Activated naive CD8-positive, alpha-beta T cell treated with anti-CD3 and anti-CD28 coated beads, Interleukin-2, amount 50 U/mL, for 24 hours (primary cell): ENCODE measurements around the gene RPS6KA5.
"Not testable (repeated sequence)": the region's sequence is repeated elsewhere in the genome, so short reads cannot be mapped to it uniquely, and the experiment has no call there.

Source experiments
- ATAC-seq: fragments of 150-1000 bp; cut with Tn5 transposase; one replicate; pipeline ENCODE4 v1.10.0; 2021
- DNase-seq: peaks from one replicate; pipeline ENCODE4 v3.0.0; 2021
- H3K27ac Mint-ChIP-seq: one replicate; pipeline ENCODE4 v1.8.0; 2021; ENCODE audit warnings: mild to moderate bottlenecking, mixed read lengths
- H3K27me3 Mint-ChIP-seq: one replicate; pipeline ENCODE4 v1.8.0; 2021; ENCODE audit warnings: mixed read lengths
- H3K36me3 Mint-ChIP-seq: one replicate; pipeline ENCODE4 v1.8.0; 2021; ENCODE audit warnings: low read depth, mixed read lengths
- H3K4me1 Mint-ChIP-seq: one replicate; pipeline ENCODE4 v1.8.0; 2021; ENCODE audit warnings: mixed read lengths
- H3K4me3 Mint-ChIP-seq: one replicate; pipeline ENCODE4 v1.8.0; 2021; ENCODE audit warnings: mild to moderate bottlenecking, moderate library complexity, mixed read lengths
- H3K9me3 Mint-ChIP-seq: one replicate; pipeline ENCODE4 v1.8.0; 2021; ENCODE audit warnings: mixed read lengths

RPS6KA5 gene

DNA sequence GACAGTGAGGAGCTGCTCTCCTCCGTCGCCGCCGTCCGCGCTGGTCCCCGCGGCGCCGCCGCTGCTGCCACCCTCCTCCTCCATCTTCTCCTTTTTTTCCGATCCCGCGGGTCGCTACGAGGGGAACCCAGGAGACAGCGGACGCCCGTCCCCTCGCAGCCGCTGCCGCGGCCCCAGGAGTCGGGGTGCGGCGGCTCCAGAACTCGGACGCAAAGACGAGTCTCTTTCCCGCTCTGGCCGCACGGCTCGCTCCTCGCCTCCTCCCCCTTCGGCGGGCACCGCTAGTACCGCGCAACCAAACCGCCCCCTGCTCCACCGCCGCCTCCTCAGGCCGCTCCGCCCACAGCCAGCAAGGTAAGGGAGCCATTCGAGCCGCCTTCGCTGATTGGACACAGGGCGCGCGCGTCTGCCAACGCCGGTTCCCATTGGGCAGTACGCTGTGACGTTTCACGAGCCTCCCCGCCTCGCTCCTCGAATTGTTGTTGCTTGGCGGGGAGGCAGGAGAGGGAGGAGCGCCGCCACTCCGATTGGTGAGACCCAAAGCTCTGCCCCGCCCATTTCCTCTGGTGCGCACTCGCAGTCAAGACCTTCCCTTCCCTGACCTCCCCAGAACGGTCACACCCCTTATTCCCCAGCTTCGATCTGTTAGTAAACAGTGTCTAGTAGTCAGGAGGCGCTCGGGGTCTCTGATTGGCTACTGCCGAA, at the start of gene RPS6KA5:
Gene RPS6KA5 (minus strand): TSS at position 291 of the 705 bp plus-strand sequence. CDS start 207 bp downstream, at position 84.
- H3K9me3 Mint-ChIP-seq, result peaks cover 9% of the 10 kb centered on the region
- ATAC-seq (peak; percentile 89), DNase-seq (peak; percentile 99)
- no peaks in the 10 kb centered on the region for H3K36me3 Mint-ChIP-seq
- H3K4me1 Mint-ChIP-seq, result peaks cover 46% of the 10 kb centered on the region
- peak within 1 kb of the TSS; percentile 82 for H3K4me3 Mint-ChIP-seq
- no peaks in the 10 kb centered on the region for H3K27me3 Mint-ChIP-seq
- H3K27ac Mint-ChIP-seq, result peak within 1 kb of the TSS; percentile 36

DNA sequence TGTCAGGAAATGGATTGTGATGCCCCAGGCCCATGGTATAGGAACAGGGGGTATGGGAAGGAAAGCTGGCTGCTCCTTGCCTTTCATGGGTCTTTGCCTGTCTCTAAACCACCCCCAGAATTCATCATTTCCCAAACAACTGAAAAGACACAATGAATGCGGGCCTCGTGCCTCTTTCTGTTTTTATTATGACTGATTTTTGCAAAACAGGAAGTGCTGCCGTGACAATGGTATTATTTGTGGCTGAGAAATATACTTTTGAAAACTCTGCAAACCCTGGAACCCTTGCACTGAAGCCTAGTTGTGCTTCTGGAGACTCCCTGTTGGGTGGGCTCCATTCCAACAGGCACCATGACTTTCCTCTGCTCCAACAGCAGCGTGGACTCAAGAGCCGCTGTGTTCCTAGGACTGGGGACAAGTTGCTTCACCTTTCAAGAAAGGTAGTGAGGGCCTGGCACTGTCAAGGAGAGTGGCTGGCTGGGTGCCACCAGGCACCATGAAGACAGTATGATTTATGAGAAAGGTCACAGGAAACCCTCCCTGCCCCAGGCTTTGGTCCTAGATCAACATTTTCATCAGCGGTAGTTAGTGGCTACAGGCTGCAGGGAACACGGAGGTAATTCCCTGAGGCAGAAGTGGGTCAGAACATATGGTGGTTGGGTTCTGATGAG, 48.6 kb upstream of the RPS6KA5 start:
- no peak for ATAC-seq
- Mint-ChIP-seq H3K27me3 (no peaks in the 10 kb centered on the region), H3K9me3 (no peaks in the 10 kb centered on the region), H3K27ac (peak overlapping the region; percentile 80), H3K4me3 (peak overlapping the region; percentile 14), H3K36me3 (peaks cover 4% of the 10 kb centered on the region), H3K4me1 (peaks cover 47% of the 10 kb centered on the region)
- peak; percentile 22 for DNase-seq

DNA sequence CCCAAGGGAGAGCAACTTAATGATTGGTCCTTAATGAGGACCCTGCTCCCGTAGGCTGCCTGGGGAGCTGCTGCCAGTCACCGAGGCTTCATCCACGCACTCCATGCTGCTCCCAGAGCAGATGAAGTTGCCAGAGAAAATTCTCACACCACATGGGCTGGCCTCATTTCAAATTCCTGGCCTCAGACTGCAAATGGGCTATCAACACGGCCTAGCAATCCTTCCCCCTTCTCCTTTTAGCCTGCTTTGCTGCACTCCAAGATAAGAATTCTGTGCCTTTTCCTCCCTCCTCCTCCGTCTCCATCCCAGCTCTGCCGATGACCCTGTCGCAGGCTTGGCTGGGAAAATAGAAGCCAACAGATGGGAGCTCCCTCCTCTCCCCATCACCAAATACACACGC, 42.7 kb upstream of the RPS6KA5 start:
- no peak for DNase-seq
- Mint-ChIP-seq H3K4me3 (no peak overlapping the region), H3K36me3 (no peaks in the 10 kb centered on the region), H3K4me1 (peaks cover 16% of the 10 kb centered on the region), H3K27me3 (no peaks in the 10 kb centered on the region), H3K9me3 (no peaks in the 10 kb centered on the region), H3K27ac (no peak overlapping the region)
- no peak for ATAC-seq

DNA sequence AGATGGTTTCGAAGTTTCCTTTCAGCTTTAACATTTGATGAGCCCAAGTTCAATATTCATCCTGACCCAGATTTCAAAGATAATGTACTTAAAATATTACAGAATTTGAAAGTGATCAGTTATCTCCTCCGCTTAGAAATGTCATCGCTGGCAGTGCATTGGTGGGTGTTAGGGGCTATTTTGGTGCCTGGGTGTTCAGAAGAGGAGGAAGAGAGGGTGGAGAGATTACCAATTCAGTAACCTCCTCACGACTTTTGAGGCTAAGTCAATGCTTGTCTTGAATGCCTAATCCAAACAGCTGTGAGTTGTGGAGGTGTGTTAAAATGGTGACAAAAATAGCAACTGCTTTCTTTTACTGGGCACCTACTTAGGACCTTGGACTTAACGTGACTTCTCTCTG, 39.7 kb upstream of the RPS6KA5 start:
- Mint-ChIP-seq H3K4me1 (peaks cover 8% of the 10 kb centered on the region), H3K27me3 (peaks cover 1% of the 10 kb centered on the region), H3K27ac (peak overlapping the region; percentile 55), H3K9me3 (no peaks in the 10 kb centered on the region), H3K4me3 (no peak overlapping the region), H3K36me3 (no peaks in the 10 kb centered on the region)
- ATAC-seq (peak; percentile 65), DNase-seq (no peak)

DNA sequence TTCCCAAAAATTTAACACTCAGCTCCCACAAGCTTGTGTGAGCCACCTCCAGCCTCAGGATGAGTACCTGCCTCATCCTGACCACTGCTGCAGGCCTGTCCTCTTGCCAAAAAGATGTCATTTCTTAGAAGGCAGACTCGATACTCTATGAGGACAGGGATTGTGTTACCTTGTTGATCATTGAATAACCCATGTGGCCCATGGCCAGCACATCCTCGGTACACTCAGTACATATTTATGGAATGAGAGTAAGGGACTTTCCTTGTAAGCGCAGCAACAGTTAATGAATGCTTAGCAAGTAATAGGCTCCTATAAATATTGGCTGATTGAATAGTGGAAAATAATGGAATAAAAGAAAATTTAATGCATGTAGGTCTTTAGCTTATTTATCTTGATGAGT, 38.1 kb upstream of the RPS6KA5 start:
- DNase-seq (no peak), ATAC-seq (no peak)
- H3K4me1 Mint-ChIP-seq, result peaks cover 8% of the 10 kb centered on the region
- H3K9me3 Mint-ChIP-seq, result no peaks in the 10 kb centered on the region
- H3K27me3 Mint-ChIP-seq, result peaks cover 1% of the 10 kb centered on the region
- no peak overlapping the region for H3K4me3 Mint-ChIP-seq
- H3K36me3 Mint-ChIP-seq, result no peaks in the 10 kb centered on the region
- H3K27ac Mint-ChIP-seq, result no peak overlapping the region

DNA sequence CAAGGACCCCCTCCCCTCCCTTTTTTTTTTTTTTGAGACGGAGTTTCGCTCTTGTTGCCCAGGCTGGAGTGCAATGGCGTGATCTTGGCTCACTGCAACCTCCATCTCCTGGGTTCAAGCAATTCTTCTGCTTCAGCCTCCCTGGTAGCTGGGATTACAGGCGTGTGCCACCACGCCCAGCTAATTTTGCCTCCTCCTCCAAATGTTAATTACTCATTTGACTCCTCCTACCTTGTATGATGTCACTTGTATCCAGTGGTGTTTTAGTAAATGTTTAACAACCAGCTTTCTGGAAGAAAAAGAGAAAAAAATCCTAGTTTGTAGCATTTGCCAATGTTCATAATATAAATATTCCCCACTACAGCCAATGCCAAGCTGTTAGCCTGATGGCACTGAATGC, 37.2 kb upstream of the RPS6KA5 start:
- not testable (repeated sequence) for H3K9me3 Mint-ChIP-seq, H3K27me3 Mint-ChIP-seq, H3K27ac Mint-ChIP-seq, H3K4me1 Mint-ChIP-seq, H3K4me3 Mint-ChIP-seq, H3K36me3 Mint-ChIP-seq, ATAC-seq, DNase-seq

DNA sequence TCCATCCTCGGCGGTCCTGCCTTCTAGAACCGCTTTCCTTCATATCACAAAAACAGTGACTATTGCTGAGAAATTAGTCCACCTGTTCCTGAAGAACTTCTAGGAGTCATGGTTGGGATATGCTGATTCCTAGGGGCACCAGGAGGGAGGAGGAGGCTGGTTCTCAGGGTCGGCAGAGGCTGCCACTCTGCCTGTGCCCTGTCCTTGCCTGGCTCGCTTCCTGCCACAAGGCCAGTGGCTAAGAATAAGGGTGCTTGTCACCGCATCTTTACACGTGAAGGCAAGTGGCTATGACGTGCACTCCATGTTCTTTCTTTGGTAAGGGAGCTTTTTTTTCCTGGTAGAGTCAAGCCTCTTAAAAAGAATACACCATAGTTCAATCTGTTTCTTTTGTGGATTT, 34.7 kb upstream of the RPS6KA5 start:
- no peaks in the 10 kb centered on the region for H3K36me3 Mint-ChIP-seq
- H3K4me3 Mint-ChIP-seq, result no peak overlapping the region
- H3K9me3 Mint-ChIP-seq, result no peaks in the 10 kb centered on the region
- H3K4me1 Mint-ChIP-seq, result peaks cover 5% of the 10 kb centered on the region
- DNase-seq, result no peak
- no peak for ATAC-seq
- peaks cover 1% of the 10 kb centered on the region for H3K27me3 Mint-ChIP-seq
- H3K27ac Mint-ChIP-seq, result no peak overlapping the region

DNA sequence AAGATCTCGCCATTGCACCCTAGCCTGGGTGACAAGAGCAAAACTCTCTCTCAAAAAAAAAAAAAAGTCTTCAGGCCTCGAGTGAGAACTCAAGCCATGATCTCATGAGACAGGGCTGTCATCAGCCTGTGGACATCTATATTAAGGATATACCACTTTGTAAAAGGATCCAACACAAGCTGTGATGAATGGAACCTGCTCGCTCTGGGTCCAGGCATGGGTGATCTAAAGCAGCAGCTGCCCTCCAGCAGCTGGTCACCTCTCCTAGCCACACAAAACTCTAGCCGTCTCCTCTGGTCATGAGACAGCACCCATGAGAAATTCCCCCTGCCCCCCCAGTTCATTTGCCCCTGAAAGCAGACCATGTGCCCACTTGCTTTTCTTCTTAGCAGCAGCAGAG, 34.3 kb upstream of the RPS6KA5 start:
- peaks cover 3% of the 10 kb centered on the region for H3K4me1 Mint-ChIP-seq
- H3K4me3 Mint-ChIP-seq, result no peak overlapping the region
- ATAC-seq (no peak), DNase-seq (no peak)
- no peaks in the 10 kb centered on the region for H3K9me3 Mint-ChIP-seq
- H3K27ac Mint-ChIP-seq, result no peak overlapping the region
- no peaks in the 10 kb centered on the region for H3K36me3 Mint-ChIP-seq
- peaks cover 1% of the 10 kb centered on the region for H3K27me3 Mint-ChIP-seq

DNA sequence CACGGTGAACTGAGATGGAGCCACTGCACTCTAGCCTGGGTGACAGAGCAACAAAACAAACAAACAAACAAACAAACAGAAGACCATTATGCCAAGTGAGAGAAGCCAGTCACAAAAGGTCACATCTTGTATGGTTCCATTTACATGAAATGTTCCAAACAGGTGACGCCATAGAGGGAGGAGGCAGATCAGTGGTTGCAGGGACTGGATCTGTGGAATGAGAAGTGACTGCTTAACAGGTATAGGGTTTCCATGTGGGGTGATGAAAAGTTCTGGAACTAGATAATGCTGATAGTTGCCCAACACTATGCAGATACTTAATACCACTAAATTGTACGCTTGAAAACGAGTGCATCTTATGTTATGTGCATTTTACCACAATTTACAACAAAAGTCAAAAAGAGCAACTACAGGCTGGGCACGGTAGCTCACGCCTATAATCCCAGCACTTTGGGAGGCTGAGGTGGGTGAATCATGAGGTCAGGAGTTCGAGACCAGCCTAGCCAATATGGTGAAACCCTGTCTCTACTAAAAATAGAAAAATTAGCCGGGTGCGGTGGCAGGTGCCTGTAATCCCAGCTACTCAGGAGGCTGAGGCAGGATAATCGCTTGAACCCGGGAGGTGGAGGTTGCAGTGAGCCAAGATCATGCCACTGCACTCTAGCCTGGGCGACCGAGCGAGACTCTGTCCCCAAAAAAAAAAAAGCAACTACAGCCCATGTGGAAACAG, 33.5 kb upstream of the RPS6KA5 start:
- not testable (repeated sequence) for H3K27me3 Mint-ChIP-seq, H3K4me3 Mint-ChIP-seq, DNase-seq, H3K9me3 Mint-ChIP-seq, ATAC-seq, H3K36me3 Mint-ChIP-seq, H3K4me1 Mint-ChIP-seq, H3K27ac Mint-ChIP-seq

DNA sequence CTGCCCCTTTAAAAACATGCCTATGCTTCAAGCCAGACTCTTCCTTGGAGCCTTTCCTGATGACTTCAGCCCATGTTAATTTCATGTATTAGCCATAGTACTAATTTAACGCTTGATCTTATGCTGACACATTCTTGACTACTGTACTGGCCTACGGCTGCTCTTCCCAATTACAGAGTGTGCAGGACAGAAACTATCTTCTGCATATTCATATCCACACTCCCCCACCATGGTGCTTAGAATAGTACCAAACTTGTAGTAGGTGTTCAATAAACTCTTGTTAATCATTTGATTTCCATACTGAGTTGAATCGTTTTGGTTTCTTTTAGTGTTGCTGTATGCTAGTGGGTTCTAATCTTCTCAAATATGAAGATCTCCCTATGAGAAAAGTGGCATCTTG, 31.6 kb upstream of the RPS6KA5 start:
- H3K36me3 Mint-ChIP-seq, result no peaks in the 10 kb centered on the region
- H3K27me3 Mint-ChIP-seq, result no peaks in the 10 kb centered on the region
- no peak overlapping the region for H3K4me3 Mint-ChIP-seq
- H3K27ac Mint-ChIP-seq, result no peak overlapping the region
- ATAC-seq (no peak), DNase-seq (no peak)
- H3K9me3 Mint-ChIP-seq, result no peaks in the 10 kb centered on the region
- H3K4me1 Mint-ChIP-seq, result peaks cover 8% of the 10 kb centered on the region

DNA sequence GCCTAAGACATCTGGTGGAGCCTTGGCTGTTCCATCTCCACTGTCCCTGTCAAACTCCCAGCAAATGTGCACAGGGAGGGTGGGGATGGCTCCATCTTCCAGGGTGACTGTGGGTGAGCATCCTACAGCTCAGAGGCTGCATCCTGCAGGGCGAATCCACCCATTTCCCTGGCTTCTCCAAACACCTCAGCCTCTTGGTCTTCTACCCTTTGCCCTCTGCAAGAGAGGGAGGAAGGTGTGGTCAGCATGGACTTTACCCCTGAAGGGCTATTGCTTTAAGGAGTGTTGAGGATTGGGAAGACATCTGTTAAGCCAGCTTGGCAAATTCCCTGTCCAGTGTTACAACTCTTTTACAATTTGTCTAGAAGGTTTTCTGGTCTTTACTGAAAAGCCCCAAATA, 30.3 kb upstream of the RPS6KA5 start:
- ATAC-seq, result no peak
- no peak for DNase-seq
- Mint-ChIP-seq H3K27ac (no peak overlapping the region), H3K4me1 (peaks cover 11% of the 10 kb centered on the region), H3K9me3 (no peaks in the 10 kb centered on the region), H3K27me3 (no peaks in the 10 kb centered on the region), H3K4me3 (no peak overlapping the region), H3K36me3 (no peaks in the 10 kb centered on the region)

DNA sequence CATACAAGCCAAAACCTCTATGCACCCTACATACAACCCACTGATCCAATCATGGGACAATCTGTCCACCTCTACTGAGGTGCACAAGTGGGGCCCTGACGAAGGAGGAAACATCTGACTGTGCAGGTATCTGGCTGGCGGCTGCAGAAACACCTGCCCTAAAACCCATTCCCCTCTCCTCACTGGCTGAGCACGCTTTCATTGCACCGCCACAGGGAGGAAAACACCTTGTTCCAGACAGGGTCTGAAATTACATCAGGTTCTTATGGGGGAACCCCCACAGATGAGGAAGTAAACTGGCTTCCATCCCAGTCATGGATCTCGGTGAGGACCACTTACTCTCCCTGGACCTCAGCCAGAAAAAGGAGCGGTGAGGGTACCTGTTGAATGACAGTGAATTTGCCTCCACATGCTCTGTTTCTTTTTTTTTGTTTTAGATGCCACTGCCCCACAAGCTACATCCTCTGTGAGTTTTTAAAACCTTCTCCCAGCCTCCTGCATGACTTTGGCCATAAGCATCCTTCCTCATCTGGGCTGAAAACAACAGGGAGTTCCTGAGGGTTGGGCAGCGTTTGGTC, 29.6 kb upstream of the RPS6KA5 start:
- no peak for ATAC-seq
- Mint-ChIP-seq H3K9me3 (no peaks in the 10 kb centered on the region), H3K27me3 (no peaks in the 10 kb centered on the region), H3K27ac (no peak overlapping the region), H3K4me1 (peaks cover 11% of the 10 kb centered on the region), H3K4me3 (no peak overlapping the region), H3K36me3 (no peaks in the 10 kb centered on the region)
- DNase-seq, result no peak

DNA sequence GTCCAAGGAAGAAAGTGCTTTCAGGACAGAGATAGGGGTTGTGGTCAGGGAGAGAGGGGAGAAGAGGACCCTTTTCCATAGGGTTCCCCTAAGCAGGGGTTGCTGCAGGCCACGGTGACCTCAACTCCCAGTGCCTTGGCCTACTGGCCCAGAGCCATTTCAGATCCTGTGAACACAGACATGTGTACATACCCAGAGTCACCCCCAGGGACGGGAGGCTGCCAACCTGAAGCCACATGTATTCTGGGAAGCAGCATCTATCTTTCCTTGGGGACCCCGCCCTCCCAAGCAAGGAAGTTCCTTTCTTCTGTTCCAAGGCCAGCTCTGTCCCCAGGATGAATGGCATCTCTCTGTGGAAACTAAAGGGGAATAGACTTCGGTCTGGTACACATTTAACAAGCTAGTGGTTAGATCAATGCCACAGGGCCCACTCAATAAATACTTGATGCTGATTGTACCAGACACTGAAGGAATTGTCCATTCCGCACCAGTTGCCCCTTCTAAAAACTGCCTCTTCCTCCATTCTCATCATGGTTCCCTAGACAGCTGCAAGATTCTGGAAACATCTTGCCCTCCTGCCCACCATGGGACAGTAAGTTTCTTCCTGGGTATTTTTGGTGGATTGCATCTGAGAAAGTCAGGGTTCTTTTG, 28.3 kb upstream of the RPS6KA5 start:
- ATAC-seq, result no peak
- Mint-ChIP-seq H3K27me3 (no peaks in the 10 kb centered on the region), H3K9me3 (no peaks in the 10 kb centered on the region), H3K36me3 (no peaks in the 10 kb centered on the region), H3K4me3 (no peak overlapping the region), H3K27ac (no peak overlapping the region), H3K4me1 (peaks cover 11% of the 10 kb centered on the region)
- DNase-seq, result no peak

DNA sequence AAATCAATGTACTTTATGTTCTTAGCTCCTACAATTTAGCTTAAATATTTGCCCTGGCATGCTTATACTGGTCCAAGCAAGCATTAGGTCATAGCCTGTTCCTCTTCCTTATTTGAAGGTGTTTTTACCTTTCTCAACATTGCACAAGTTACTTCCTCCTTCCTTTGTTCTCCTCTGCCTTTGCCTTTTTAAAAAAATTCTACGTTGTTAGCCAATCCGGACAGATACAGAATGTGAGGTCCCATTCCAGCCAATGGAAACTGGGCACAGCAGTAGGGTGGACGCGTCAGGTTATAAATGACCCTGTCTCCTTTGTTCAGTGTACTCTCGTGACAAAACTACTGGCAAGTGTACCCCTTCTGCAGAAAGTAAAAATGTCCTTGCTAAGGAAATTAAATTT, 27.0 kb upstream of the RPS6KA5 start:
- ATAC-seq, H3K27me3 Mint-ChIP-seq, H3K27ac Mint-ChIP-seq, H3K36me3 Mint-ChIP-seq, DNase-seq, H3K9me3 Mint-ChIP-seq, H3K4me3 Mint-ChIP-seq: not testable (repeated sequence)
- H3K4me1 Mint-ChIP-seq, result peaks cover 11% of the 10 kb centered on the region
